ENCODE data around the gene TECPR2.
"Not testable (repeated sequence)": the region's sequence is repeated elsewhere in the genome, so short reads cannot be mapped to it uniquely, and the experiment has no call there.

Gene TECPR2

GRCh38 chr14:102511538-102511937 lies 148.8 kb downstream of the TECPR2 start:
- no peak for DNase-seq

GRCh38 chr14:102512793-102513300 lies 150.1 kb downstream of the TECPR2 start:
- no peak for DNase-seq

- DNase-seq: no peak
These were observed 151.4 kb downstream of the TECPR2 start for GRCh38 chr14:102513899-102514772.

GRCh38 chr14:102514987-102515733 lies 152.4 kb downstream of the TECPR2 start:
- no peak for DNase-seq

- no peak for DNase-seq
These were observed 154.0 kb downstream of the TECPR2 start for GRCh38 chr14:102516531-102517391.

- DNase-seq: no peak
These were observed 154.8 kb downstream of the TECPR2 start for GRCh38 chr14:102517392-102518062.

GRCh38 chr14:102518063-102518648 lies 155.4 kb downstream of the TECPR2 start:
- no peak for DNase-seq

GRCh38 chr14:102519709-102520108 lies 157.0 kb downstream of the TECPR2 start:
- not testable (repeated sequence) for DNase-seq

- no peak for DNase-seq
These were observed 160.4 kb downstream of the TECPR2 start for GRCh38 chr14:102523200-102523568.

- DNase-seq: no peak
These were observed 161.1 kb downstream of the TECPR2 start for GRCh38 chr14:102523569-102524450.

- DNase-seq: peak; percentile 74
These were observed 161.9 kb downstream of the TECPR2 start for GRCh38 chr14:102524451-102525218.

GRCh38 chr14:102525219-102525928 lies 162.6 kb downstream of the TECPR2 start:
- no peak for DNase-seq

- no peak for DNase-seq
These were observed 163.3 kb downstream of the TECPR2 start for GRCh38 chr14:102525929-102526497.

GRCh38 chr14:102528431-102529170 lies 165.9 kb downstream of the TECPR2 start:
- DNase-seq: no peak

GRCh38 chr14:102530828-102531478 lies 168.2 kb downstream of the TECPR2 start:
- DNase-seq: no peak

- DNase-seq: no peak
These were observed 169.5 kb downstream of the TECPR2 start for GRCh38 chr14:102532204-102532658.

GRCh38 chr14:102537981-102538601 lies 175.3 kb downstream of the TECPR2 start:
- DNase-seq: no peak

Measured in NK-92 treated with Interleukin-12 subunit alpha and Interleukin-12 subunit beta, amount 100 ng/mL, for 24 hours (cell line).